ENCODE data around the gene FHDC1.

The FHDC1 gene

DNA sequence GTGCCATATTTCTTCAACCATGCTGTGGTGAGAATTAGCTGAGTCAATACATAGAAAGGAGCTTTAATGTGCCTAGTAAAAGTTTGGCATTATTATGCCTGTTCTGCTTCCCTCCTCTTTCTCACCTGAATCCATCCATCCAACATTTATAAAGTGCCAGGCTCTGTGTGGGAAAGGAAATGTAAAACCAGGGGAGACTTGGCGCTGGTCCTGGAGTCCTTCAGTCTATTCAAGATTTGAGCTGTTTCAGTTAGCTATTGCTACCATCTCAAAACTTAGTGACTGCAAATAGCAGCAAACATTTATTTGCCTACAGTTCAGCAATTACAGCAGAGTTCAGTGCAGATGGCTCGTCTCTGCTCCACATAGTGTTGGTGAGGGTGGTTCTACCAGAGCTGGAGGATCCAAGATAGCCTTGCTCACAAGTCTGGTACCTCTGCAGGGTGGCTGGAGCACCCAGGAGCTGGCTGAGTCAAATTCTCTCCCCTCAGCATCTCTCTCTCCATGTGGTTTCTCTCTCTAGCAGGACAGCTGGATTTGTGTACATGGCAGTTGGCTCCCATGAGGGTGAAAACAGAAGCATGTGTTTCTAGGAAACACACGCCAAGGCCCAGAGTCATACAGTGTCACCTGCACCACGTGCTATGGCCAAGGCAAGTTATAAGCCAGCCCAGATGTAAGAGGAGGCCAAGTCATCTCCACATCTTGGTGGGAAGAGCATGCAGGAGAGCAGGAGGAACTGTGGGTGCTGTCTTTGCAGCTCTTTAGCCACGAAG, 77.3 kb downstream of the FHDC1 start:
- no peak for DNase-seq

DNA sequence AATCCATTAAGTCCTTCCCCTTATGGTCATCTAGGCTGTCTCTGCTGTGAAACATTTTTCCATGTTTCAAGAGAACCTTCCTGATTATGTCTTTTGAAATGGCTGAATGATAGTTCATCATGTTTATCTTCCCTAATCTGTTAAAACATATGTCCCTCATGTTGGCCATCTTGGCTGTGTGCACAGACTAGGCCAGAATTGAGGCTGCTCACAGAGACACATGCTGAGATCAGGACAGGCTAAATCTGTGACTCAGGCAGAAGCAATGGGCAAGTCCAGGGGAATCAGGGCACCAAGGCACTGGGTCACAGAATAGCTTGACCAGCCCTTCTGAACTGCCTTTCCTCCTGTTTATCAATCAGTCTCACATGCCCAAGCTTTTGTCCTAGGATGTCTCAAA, 78.3 kb downstream of the FHDC1 start:
- no peak for DNase-seq

- DNase-seq: no peak
Observed at GRCh38 chr4:153016592-153016991, 80.5 kb downstream of the FHDC1 start.

- no peak for DNase-seq
Observed at GRCh38 chr4:153018031-153018430, 81.9 kb downstream of the FHDC1 start.

DNA sequence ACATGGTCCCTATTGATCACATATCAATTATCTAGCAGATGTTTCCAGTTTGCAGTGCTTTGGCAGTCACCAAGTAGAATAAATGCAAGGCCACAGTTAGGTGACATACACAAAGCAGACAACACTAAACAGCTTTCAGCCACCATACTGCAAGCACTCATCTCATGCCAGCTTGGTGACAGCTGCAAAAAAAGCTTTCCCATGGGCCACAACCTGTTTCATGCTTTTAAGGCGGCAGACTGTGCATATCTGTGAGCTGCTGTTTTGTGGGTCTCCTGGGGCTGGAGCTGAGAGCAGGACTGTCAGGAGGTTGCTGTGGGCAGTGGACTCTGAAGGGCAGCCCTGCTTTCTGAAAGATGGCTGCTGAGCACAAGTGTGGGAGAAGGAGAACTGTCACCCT, 82.6 kb downstream of the FHDC1 start:
- DNase-seq: no peak

- no peak for DNase-seq
Observed at GRCh38 chr4:153019906-153020305, 83.8 kb downstream of the FHDC1 start.

DNA sequence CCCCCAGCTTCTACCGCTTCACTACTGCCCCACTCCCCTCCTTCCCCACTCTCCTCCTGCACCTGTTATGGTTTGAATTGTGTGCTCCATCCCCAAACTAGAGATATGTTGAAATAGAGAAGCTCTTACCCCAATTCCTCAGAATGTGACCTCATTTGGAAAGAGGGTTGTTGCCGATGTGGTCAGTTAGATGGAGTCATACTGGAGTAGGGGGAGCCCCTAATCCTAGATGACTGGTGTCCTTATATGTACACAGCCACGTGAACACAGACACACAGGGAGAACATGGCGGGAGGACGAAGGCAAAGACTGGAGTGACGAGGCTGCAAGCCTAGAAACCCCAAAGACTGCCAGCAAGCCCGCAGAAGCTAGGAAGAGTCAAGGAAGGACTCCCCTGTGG, 84.3 kb downstream of the FHDC1 start:
- DNase-seq: no peak

DNA sequence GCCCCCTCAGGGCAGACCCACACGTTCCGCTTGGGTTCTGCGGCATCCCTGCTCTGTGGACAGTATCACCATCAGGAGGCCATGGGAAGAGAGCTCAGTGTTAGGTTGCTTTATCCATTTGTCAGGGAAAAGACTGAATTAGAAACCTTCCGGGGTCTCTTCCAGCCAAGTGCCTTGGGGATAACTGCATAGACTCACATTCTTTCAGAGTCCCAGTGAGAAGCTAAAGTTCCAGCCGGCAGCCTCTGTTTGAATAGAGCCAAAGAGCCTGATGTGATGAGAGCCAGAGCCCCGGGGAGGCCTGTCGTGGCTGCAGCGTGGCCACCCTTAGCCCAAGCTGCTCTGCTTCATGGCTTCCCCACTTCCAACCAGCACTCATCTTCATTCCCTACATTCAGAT, 85.2 kb downstream of the FHDC1 start:
- DNase-seq: no peak

DNA sequence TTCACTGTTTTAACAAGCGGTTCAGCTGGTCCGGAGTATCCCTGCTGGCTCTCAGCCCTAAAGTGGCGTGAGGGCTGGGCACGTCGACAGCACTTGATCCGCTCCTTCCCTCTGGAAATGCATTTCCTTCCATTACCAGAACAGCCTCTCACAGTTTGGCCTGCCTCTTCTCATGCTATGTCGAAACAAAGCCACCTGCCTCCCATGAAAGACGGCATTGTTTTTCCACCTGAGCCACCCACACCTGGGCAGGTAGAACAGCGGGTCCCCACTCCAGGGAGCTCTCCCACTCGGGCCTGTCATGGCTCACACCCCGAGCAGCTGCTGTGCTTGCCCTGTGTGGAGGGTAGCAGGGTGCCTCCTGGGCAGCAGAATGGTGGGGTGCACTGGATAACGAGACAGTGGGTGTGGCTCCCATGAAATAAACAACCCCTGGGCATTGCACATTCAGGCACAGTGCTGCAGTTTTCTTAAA, 86.2 kb downstream of the FHDC1 start:
- DNase-seq: no peak

DNA sequence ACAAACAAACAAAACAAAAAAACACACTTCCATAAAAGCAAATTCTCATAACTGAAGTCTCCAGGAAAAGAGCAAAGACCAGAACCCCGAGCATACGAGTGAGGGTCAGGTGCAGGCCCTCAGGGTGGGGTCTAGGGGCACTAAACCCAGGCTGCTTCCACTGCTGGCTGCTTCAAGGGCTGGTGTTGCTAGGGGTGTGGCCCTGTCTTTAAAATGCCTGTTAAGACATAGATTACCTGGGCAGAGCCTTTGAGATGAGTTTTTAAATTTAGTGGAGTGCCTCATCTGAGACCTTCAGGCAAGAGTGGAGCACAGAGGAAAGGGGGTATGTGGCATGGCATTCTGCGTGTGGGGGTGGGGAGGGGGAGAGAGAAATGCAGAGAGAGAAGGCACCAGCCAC, 87.0 kb downstream of the FHDC1 start:
- DNase-seq: no peak

DNA sequence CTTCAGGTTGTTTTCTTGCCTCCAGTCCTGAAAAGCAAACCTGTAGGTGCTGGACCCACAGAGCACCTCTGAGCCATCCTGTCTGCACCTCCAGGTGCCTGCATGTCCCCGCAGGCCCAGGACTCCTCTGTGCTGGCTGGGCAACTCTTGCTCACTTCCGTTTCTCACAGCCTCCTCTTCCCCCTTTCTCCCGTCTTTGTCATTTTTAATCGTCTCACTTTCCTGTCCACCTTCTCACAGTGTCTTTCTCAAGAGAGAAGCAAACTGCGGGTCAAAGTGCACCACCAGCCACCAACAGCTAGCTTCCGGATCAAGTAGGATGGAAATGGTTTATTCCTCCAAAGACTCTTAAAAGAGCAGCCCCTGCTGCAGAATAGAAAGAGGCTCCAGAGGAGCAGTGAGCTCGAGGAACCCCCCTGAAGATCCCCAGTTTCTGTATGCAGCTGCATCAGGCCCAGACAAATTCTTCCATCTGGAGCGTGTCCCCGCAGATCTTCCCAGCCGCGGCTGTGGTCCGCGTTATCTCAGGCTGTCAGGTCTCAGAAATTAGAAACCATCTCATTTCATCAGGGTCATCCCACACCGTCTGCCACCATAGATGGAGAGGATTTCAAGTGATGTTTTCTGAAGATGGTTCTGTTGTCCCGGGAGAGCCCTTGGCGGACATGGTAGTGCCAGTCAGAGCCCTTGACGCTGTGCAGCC, 87.7 kb downstream of the FHDC1 start:
- no peak for DNase-seq

DNA sequence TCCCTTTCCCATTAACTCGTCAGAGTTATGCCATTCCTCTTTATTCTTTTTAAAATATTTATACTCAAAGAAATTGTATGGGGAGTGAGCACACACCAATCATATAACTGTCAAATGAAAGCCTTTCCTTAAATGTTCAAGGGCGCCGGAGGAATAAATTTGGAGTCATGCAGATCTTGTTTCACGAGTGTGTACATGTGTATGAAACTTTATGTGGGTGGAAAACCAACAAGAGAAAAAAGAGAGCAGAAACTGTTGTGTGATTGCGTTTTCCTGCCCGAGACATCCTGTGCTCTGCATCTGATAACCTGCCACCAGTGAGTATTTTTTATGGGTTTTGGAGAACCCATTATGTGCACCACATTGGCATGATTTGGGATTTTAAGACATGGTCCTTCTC, 88.3 kb downstream of the FHDC1 start:
- DNase-seq: no peak

- DNase-seq: no peak
Observed at GRCh38 chr4:153025406-153025805, 89.3 kb downstream of the FHDC1 start.

DNA sequence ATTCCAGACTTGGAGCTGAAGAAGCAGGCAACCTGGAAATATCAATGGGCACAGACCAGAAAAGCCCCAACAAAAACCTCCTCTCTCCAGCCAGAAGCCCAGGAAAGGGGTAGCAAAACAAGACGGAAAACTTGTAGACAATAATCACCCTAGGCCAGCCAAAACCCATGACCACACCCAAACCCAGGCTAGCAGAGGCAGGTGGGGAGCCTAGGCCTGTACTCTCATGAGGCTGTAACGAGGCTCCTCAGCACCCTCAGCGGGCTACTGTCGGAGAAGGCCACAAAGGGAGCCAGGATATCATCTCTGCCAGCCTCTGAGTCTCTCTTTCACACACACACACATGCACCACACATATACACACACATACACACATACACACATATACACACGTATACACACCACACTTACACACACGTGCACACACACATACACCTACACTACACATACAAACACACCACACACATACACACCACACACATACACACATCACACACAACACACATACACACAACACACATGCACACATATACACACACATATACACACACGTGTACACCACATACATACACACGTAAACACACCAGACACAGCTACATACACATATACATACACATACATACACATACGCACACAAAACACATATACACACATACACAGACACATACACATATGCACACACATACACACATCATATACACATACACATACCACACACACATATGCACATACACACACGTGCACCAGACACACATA, 90.6 kb downstream of the FHDC1 start:
- no peak for DNase-seq

DNA sequence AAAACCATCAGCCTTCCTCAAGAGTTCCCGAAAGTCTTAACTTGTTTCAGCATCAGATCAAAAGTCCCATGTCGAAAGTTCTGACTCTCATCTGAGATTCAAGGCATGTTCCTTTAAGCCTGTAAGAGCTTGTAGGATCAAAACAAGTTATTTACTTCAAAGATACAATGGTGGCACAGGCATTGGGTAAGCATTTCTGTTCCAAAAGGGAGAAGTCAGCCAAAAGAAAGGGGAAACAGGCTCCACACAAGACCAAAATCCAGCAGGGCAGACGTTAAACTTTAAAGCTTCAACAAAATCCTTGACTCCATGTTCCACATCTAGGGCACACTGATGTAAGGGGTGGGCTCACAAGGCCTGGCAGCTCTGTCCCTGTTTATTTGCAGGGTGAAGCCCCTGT, 91.7 kb downstream of the FHDC1 start:
- no peak for DNase-seq

GRCh38 chr4:153028535-153028934, 92.4 kb downstream of the FHDC1 start:
- DNase-seq: no peak
